Measurements from ENCODE around the gene CUX1. TPM values are rescaled to one million over a fixed set of nuclear protein-coding genes. Genes with fewer than 3 reads are reported as not detected.

CUX1 gene
- total and polyA plus RNA-seq, 2 of the 13 experiments (the other 11 are each of a cell fraction or from before 2014, with no cell fraction given) = 13.7 to 14.9 TPM

DNA sequence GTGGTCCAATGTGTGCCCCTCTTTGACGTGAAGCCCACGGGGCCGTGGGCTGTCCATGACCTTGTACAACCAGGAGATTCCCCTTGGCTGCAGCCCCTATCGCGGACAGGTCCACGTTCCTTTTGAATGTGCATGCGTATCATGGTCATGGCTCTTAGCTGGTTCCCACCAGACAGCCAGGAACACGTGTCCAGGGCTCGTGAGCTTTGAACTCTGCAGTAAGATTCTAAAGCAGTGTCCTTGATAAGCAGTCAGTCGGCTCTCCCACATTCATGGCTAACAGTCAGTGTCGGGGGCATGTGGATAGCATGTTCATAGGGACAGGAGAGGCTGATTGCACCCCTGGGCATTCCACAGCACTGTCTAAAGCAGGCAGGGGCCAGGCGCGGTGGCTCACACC is 393.4 kb downstream of the CUX1 start (continued):
- no peak for TF ChIP-seq FIP1L1 (IDR thresholded peaks at IDR 0.05; ENCODE audit: borderline replicate concordance, insufficient read depth, low read depth, low read length)
- TF ChIP-seq KMT2B (CRISPR knock-in tag; IDR thresholded peaks at IDR 0.05) = no peak
- no peak for TF ChIP-seq PITX1 (CRISPR knock-in tag; IDR thresholded peaks at IDR 0.05)
- TF ChIP-seq, protein P1, sequence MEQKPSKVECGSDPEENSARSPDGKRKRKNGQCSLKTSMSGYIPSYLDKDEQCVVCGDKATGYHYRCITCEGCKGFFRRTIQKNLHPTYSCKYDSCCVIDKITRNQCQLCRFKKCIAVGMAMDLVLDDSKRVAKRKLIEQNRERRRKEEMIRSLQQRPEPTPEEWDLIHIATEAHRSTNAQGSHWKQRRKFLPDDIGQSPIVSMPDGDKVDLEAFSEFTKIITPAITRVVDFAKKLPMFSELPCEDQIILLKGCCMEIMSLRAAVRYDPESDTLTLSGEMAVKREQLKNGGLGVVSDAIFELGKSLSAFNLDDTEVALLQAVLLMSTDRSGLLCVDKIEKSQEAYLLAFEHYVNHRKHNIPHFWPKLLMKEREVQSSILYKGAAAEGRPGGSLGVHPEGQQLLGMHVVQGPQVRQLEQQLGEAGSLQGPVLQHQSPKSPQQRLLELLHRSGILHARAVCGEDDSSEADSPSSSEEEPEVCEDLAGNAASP (CRISPR knock-in tag; IDR thresholded peaks at IDR 0.05; ENCODE audit: borderline replicate concordance) = no peak
- no peak for TF ChIP-seq E2F1 (CRISPR knock-in tag; IDR thresholded peaks at IDR 0.05)
- no peak for TF ChIP-seq ZNF44 (CRISPR knock-in tag; IDR thresholded peaks at IDR 0.05)
- peak; percentile 94 for TF ChIP-seq ZNF317 (CRISPR knock-in tag; IDR thresholded peaks at IDR 0.05)
- no peak for TF ChIP-seq TAF1 (CRISPR knock-in tag; IDR thresholded peaks at IDR 0.05)
- no peak for TF ChIP-seq SALL2 (CRISPR knock-in tag; IDR thresholded peaks at IDR 0.05)
- no peak for TF ChIP-seq ZNF382 (CRISPR knock-in tag; IDR thresholded peaks at IDR 0.05; ENCODE audit: borderline replicate concordance)
- peak; percentile 23; the same call in 1 of the 2 replicates for TF ChIP-seq HOXA3 (CRISPR knock-in tag; IDR thresholded peaks at IDR 0.05)
- no peak for TF ChIP-seq ZSCAN12 (CRISPR knock-in tag; IDR thresholded peaks at IDR 0.05)
- TF ChIP-seq ONECUT2 (CRISPR knock-in tag; IDR thresholded peaks at IDR 0.05) = no peak
- TF ChIP-seq ZNF761 (CRISPR knock-in tag; conservative IDR thresholded peaks at IDR 0.05) = no peak
- no peak for TF ChIP-seq ZNF605 (CRISPR knock-in tag; IDR thresholded peaks at IDR 0.05)
- TF ChIP-seq ZFP90 (CRISPR knock-in tag; IDR thresholded peaks at IDR 0.05; ENCODE audit: borderline replicate concordance) = no peak
- TF ChIP-seq SAP130 (CRISPR knock-in tag; IDR thresholded peaks at IDR 0.05; ENCODE audit: low read depth) = peak; percentile 49; the same call in 1 of the 2 replicates
- TF ChIP-seq ZMYM3 (CRISPR knock-in tag; IDR thresholded peaks at IDR 0.05) = peak; percentile 58
- TF ChIP-seq AFF4 (CRISPR knock-in tag; IDR thresholded peaks at IDR 0.05) = no peak
- TF ChIP-seq, protein P2, sequence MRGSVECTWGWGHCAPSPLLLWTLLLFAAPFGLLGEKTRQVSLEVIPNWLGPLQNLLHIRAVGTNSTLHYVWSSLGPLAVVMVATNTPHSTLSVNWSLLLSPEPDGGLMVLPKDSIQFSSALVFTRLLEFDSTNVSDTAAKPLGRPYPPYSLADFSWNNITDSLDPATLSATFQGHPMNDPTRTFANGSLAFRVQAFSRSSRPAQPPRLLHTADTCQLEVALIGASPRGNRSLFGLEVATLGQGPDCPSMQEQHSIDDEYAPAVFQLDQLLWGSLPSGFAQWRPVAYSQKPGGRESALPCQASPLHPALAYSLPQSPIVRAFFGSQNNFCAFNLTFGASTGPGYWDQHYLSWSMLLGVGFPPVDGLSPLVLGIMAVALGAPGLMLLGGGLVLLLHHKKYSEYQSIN (CRISPR knock-in tag; IDR thresholded peaks at IDR 0.05; ENCODE audit: borderline replicate concordance) = no peak
- TF ChIP-seq KAT7 (CRISPR knock-in tag; IDR thresholded peaks at IDR 0.05; ENCODE audit: borderline replicate concordance) = no peak
- TF ChIP-seq ZNF431 (CRISPR knock-in tag; IDR thresholded peaks at IDR 0.05; ENCODE audit: borderline replicate concordance, low read depth) = no peak
- TF ChIP-seq HNF4G (IDR thresholded peaks at IDR 0.05; ENCODE audit: borderline replicate concordance, low read depth, low read length) = no peak
- TF ChIP-seq HNF4G (CRISPR knock-in tag; IDR thresholded peaks at IDR 0.05; ENCODE audit: borderline replicate concordance, low read depth) = no peak
- no peak for TF ChIP-seq ZNF567 (CRISPR knock-in tag; IDR thresholded peaks at IDR 0.05; ENCODE audit: borderline replicate concordance)
- TF ChIP-seq GTF2F1 (IDR thresholded peaks at IDR 0.05; ENCODE audit: low read length) = no peak
